Liver (tissue), 2 donors: ENCODE data around the gene TMEM259.

ENCODE experiments used
- YY1 ChIP-seq: IDR thresholded peaks from 2 replicates; pipeline ENCODE4 v1.6.1; 2016; ENCODE audit warnings: antibody characterized with exemption, mild to moderate bottlenecking
- TF ChIP-seq, protein P1 (sequence below): fragments of 150-350 bp; IDR thresholded peaks from 2 replicates; pipeline ENCODE4 v1.5.1; 2017; ENCODE audit warnings: improper control_type of control experiment, low read depth, low read length; ENCODE audit not compliant: missing input control
- TF ChIP-seq, protein P2 (sequence below): IDR thresholded peaks from 2 replicates; pipeline ENCODE4 v1.6.1; 2016; ENCODE audit warnings: antibody characterized with exemption
- donor health status: healthy.

DNA sequence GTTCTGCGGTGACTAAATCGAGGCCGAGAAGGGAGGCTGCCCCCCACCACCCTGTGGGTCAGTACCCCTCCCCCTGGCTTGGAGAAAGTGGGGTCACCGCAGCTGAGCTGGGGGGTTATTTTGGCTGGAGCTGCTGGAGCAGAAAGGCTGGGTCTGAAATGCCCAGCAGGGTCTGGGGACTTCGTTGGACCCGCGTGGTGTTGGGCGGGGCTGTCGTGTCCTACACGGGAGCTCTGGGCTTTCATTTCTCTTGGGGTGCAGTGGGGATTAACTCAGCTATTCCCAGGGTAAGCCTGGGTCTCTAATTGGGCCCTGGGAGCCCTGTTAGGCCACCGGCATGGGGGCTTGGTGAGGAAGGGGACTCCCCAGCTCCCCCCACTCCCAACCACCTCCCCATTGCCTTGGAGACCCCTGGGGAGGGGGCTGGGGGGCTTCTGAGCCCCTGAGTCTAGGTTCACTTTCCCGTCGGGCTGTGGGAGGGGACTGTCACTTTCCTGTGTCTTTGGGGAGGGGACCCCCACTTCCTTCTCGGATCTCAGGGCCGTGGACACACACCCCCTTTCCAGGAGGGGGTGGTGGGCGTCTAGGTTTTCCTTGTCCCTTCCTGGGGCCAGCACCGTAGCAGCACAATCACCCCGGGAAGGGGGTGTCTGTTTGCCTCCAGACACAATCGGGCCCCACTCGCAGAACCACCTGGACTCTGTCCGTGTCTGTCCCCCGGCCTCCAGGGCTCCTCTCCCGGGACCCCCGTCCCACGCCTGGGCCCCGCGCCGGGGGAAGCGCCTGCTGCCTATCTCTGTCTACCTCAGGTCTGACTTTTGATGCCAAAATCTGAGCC, 47.0 kb downstream of the TMEM259 start:
- TF ChIP-seq YY1, result no peak
- TF ChIP-seq, protein P1, sequence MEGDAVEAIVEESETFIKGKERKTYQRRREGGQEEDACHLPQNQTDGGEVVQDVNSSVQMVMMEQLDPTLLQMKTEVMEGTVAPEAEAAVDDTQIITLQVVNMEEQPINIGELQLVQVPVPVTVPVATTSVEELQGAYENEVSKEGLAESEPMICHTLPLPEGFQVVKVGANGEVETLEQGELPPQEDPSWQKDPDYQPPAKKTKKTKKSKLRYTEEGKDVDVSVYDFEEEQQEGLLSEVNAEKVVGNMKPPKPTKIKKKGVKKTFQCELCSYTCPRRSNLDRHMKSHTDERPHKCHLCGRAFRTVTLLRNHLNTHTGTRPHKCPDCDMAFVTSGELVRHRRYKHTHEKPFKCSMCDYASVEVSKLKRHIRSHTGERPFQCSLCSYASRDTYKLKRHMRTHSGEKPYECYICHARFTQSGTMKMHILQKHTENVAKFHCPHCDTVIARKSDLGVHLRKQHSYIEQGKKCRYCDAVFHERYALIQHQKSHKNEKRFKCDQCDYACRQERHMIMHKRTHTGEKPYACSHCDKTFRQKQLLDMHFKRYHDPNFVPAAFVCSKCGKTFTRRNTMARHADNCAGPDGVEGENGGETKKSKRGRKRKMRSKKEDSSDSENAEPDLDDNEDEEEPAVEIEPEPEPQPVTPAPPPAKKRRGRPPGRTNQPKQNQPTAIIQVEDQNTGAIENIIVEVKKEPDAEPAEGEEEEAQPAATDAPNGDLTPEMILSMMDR, result no peak
- TF ChIP-seq, protein P2, sequence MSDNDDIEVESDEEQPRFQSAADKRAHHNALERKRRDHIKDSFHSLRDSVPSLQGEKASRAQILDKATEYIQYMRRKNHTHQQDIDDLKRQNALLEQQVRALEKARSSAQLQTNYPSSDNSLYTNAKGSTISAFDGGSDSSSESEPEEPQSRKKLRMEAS, result no peak
